Lower leg skin (tissue), 4 donors: ENCODE data around the gene VSIG10L. TPM values are rescaled to one million over a fixed set of nuclear protein-coding genes. Genes with fewer than 3 reads are reported as not detected.

Source experiments
- DNase-seq, 2 donors: peaks; one replicate each; pipeline ENCODE4 v3.0.0-alpha.2; 2019; ENCODE audit warnings: low spot score in 2 of 2
- H3K4me3 ChIP-seq: fragments of 200-600 bp; sonication (generic); 2 replicates; pipeline ENCODE4 v1.5.1; 2017; ENCODE audit warnings: mild to moderate bottlenecking, low read depth; ENCODE audit not compliant: poor library complexity, severe bottlenecking
- CTCF ChIP-seq, 3 donors: fragments of 450-650 bp; IDR thresholded peaks; one replicate each; pipeline ENCODE4 v1.5.1; 2016; ENCODE audit warnings: antibody characterized with exemption in 3 of 3, mild to moderate bottlenecking in 3 of 3, moderate library complexity in 2 of 3
- POLR2A ChIP-seq, 2 donors: fragments of 450-650 bp; IDR thresholded peaks; one replicate each; pipeline ENCODE4 v1.6.1; 2016 to 2017; ENCODE audit warnings: antibody characterized with exemption in 2 of 2, mild to moderate bottlenecking in 1 of 2, moderate library complexity in 1 of 2
- WGBS, 2 donors: methylation state at CpG; one replicate each; pipeline ENCODE4 v1.1.5; 2018; 5-methylcytosine and 5-hydroxymethylcytosine counted together
- intact Hi-C: fragments of 100-400 bp; cut with DNase I; formaldehyde crosslinking; loops from one replicate; pipeline ENCODE4 v1.15.0; 2023; ENCODE audit warnings: low total_unique reads
- total RNA-seq, 4 donors: library from RNA; depleted of rRNA; stranded (reverse); fragments of >200 nt; gene quantifications; one replicate each; pipeline ENCODE4 v1.1.0, GENCODE V29; 2016

The VSIG10L gene
- total RNA-seq, 4 donors from 2014 or later, result 31.0 to 42.9 (median 39.5) TPM

DNA sequence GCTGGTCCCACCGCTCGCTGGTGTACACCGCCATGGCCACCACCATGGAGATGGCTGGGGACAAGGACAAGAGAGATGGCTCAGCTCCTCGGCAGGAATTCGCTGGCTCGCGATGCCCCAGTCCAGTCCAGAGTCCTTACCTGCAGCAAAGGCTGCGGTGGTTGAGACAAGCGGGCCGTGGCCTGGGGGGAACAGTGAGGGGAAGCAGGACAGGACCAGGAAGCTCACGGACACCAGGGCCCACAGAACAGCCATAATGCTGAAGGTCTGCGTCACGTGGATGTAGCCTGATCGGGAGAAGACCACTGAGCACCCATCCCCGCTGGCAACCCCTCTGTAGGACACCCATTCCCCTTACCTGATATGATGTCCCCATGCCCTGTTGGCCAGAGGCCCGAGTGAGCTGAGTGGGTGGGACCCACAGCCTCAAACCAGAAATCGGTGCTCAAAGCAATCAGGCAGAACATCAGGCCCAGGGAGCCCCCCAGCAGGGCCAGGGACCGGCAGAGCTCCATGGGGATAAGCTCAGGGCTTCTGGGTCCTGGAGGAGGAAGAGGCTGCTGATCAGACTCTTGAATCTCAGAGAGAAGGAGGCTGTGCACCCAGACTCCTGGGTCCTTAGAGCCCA is 30.2 kb upstream of the VSIG10L start:
- no peak for TF ChIP-seq CTCF (IDR thresholded peaks at IDR 0.05)
- no peak for TF ChIP-seq POLR2A (IDR thresholded peaks at IDR 0.05)
- no peak overlapping the region for H3K4me3 ChIP-seq
- WGBS, 2 donors, result 86 to 87% methylated on average over 15 to 18 of the region's 18 CpGs
- intact Hi-C loops, result no loop called here
- DNase-seq, result no peak

GRCh38 chr19:51371186-51371690 is 29.3 kb upstream of the VSIG10L start:
- intact Hi-C loops, result no loop called here
- WGBS, 2 donors, result 72 to 80% methylated on average over 8 of the region's 8 CpGs
- no peak for DNase-seq
- no peak for TF ChIP-seq POLR2A (IDR thresholded peaks at IDR 0.05)
- no peak for TF ChIP-seq CTCF (IDR thresholded peaks at IDR 0.05)
- no peak overlapping the region for H3K4me3 ChIP-seq

GRCh38 chr19:51370230-51370629 is 28.3 kb upstream of the VSIG10L start:
- WGBS, 2 donors, result 63 to 68% methylated on average over 4 of the region's 4 CpGs
- DNase-seq, result no peak
- TF ChIP-seq CTCF (IDR thresholded peaks at IDR 0.05) (no peak), POLR2A (IDR thresholded peaks at IDR 0.05) (no peak)
- intact Hi-C loops, result no loop called here
- no peak overlapping the region for H3K4me3 ChIP-seq

GRCh38 chr19:51368366-51369282 is 26.7 kb upstream of the VSIG10L start, which contains the start of gene CLDND2:
Gene CLDND2 (minus strand): TSS chr19:51369003. CDS start chr19:51368577, 426 bp downstream.
- no peak for DNase-seq
- intact Hi-C loops, result no loop called here
- H3K4me3 ChIP-seq, result peak within 1 kb of the TSS; percentile 70
- TF ChIP-seq CTCF (IDR thresholded peaks at IDR 0.05), result no peak
- no peak for TF ChIP-seq POLR2A (IDR thresholded peaks at IDR 0.05)
- WGBS, 2 donors, result 67 to 75% methylated on average over 15 to 22 of the region's 23 CpGs

- intact Hi-C loops, result no loop called here
- DNase-seq, result peak; percentile 99 to 100
- 3% methylated on average over 27 to 35 of the region's 64 CpGs for WGBS, 2 donors
- H3K4me3 ChIP-seq, result peak overlapping the region; percentile 70
- TF ChIP-seq CTCF (IDR thresholded peaks at IDR 0.05) (no peak), POLR2A (IDR thresholded peaks at IDR 0.05) (no peak)
Measured at GRCh38 chr19:51367565-51368365, 25.8 kb upstream of the VSIG10L start.
